Esophagus (tissue), 2 donors: ENCODE measurements around the gene ATR. TPM values are rescaled to one million over a fixed set of nuclear protein-coding genes. Genes with fewer than 3 reads are reported as not detected.
"Not testable (repeated sequence)": the region's sequence is repeated elsewhere in the genome, so short reads cannot be mapped to it uniquely, and the experiment has no call there.

Experiments
- H3K27ac ChIP-seq, 2 donors: one replicate each; pipeline ENCODE4 v1.5.1; 2013; ENCODE audit warnings: low read depth in 2 of 2, mild to moderate bottlenecking in 2 of 2, inconsistent platforms in 1 of 2, low read length in 1 of 2, moderate library complexity in 1 of 2
- H3K27me3 ChIP-seq, 2 donors: one replicate each; pipeline ENCODE4 v1.6.1; 2013; ENCODE audit warnings: low read length in 2 of 2, control low read depth in 1 of 2, mild to moderate bottlenecking in 1 of 2; ENCODE audit not compliant: insufficient read depth in 2 of 2, control insufficient read depth in 1 of 2
- H3K36me3 ChIP-seq, 2 donors: one replicate each; pipeline ENCODE4 v1.6.1; 2013; ENCODE audit warnings: low read length in 1 of 2; ENCODE audit not compliant: control insufficient read depth in 2 of 2, insufficient read depth in 2 of 2
- H3K4me1 ChIP-seq, 2 donors: one replicate each; pipeline ENCODE4 v1.6.1; 2013; ENCODE audit warnings: low read length in 1 of 2; ENCODE audit not compliant: control insufficient read depth in 2 of 2, insufficient read depth in 2 of 2
- H3K4me3 ChIP-seq, 2 donors: one replicate each; pipeline ENCODE4 v1.5.1; 2013; ENCODE audit warnings: low read length in 2 of 2, mild to moderate bottlenecking in 2 of 2, low read depth in 1 of 2, moderate library complexity in 1 of 2
- H3K9me3 ChIP-seq, 2 donors: one replicate each; pipeline ENCODE4 v1.6.1; 2013; ENCODE audit warnings: mild to moderate bottlenecking in 2 of 2, low read depth in 1 of 2, low read length in 1 of 2, moderate library complexity in 1 of 2; ENCODE audit not compliant: control insufficient read depth in 2 of 2, insufficient read depth in 1 of 2
- WGBS, 2 donors: extraction: QIAGEN DNeasy Blood & Tissue Kit; methylation state at CpG; one replicate each; pipeline ENCODE4 v1.1.7; 2013; 5-methylcytosine and 5-hydroxymethylcytosine counted together
- polyA plus RNA-seq, 2 donors: library from polyadenylated mRNA; stranded (reverse); fragments of 200-250 nt; gene quantifications; one replicate each; pipeline ENCODE4 v1.2.3, GENCODE V29; 2013
- donor health status: healthy with polysubstance abuse.
- donor health status: Bipolar disorder and iron deficiency.

Gene ATR
- polyA plus RNA-seq, 2 donors, result 6.3 to 14.5 TPM

DNA sequence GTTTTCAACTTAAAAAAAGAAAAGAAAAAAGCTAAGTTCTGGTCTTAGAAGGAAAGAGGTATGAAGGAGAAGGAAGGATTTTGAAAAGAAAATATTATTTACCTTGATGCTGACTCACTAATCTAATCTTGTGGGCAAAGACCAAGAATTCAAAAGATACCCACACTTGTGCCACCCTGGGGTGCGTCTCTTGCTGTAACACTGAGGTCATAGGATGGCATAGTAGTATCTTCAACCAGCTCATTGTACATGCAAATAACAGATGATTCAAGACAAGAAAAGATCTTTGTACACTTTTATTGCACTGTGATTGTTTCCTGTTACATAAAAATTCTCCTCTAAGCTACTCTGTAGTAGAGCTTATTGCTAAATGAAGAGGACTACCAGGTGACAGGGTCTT lies 35.0 kb upstream of the ATR start:
- Histone ChIP-seq H3K9me3 (no peaks in the 10 kb centered on the region), H3K4me3 (no peak overlapping the region), H3K4me1 (no peaks in the 10 kb centered on the region), H3K36me3 (no peaks in the 10 kb centered on the region), H3K27ac (no peak overlapping the region), H3K27me3 (no peaks in the 10 kb centered on the region)
- WGBS, 2 donors, result 68 to 73% methylated on average over 1 of the region's 1 CpG

- no peaks in the 10 kb centered on the region for H3K9me3 ChIP-seq
- WGBS, 2 donors, result 92 to 99% methylated on average over 1 of the region's 1 CpG
Measured at GRCh38 chr3:142611206-142611605, 32.7 kb upstream of the ATR start.

DNA sequence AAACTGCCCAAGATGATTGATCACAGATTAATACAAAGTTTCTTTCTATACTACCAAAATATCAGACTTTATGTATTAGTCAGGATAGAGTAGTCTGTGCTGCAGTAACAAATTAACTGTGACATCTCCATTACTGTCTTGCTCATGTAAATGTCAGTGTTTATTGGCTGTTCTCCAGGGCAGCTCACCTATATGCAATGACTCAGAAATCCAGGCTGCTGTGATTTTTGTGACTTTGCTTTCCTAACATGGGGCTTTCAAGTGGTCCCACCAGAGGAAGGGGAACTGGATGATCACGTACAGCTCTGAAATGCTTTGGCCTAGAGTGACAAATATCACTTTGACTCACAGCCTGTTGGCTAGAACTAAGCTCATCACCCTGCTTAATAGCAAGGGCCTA lies 30.6 kb upstream of the ATR start:
- no peak overlapping the region for H3K27ac ChIP-seq
- no peaks in the 10 kb centered on the region for H3K4me1 ChIP-seq
- H3K36me3 ChIP-seq, result no peaks in the 10 kb centered on the region
- no peak overlapping the region for H3K4me3 ChIP-seq
- H3K9me3 ChIP-seq, result no peaks in the 10 kb centered on the region
- H3K27me3 ChIP-seq, result no peaks in the 10 kb centered on the region
- WGBS, 2 donors, result 76 to 97% methylated on average over 1 of the region's 1 CpG

More at GRCh38 chr3:142611206-142611605, 32.7 kb upstream of the ATR start:
- Histone ChIP-seq H3K27me3 (no peaks in the 10 kb centered on the region), H3K4me1 (no peaks in the 10 kb centered on the region), H3K27ac (no peak overlapping the region), H3K36me3 (no peaks in the 10 kb centered on the region), H3K4me3 (no peak overlapping the region)

DNA sequence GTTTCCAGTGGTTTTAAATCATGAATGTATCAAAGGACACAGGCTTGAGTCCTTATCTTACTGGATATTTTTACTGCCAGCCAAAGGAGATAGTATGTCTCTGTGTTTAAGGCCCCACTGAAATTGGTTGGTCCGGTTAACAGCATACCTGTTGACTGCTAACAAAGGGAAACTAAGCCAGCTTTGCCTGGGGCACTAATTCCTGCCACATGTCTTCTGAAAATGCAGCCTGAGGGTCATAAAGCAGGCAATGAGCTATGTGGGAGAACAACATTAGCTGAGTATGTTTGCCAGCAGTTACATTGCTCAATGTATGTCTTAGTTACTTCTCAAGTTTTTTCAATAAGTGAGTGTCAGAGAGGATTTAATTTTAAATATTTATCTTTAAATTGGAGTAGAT lies 30.1 kb upstream of the ATR start:
- Histone ChIP-seq H3K27ac (no peak overlapping the region), H3K9me3 (no peaks in the 10 kb centered on the region), H3K4me1 (no peaks in the 10 kb centered on the region), H3K36me3 (no peaks in the 10 kb centered on the region), H3K4me3 (no peak overlapping the region), H3K27me3 (no peaks in the 10 kb centered on the region)
- WGBS, 2 donors, result 70 to 74% methylated on average over 1 of the region's 1 CpG

DNA sequence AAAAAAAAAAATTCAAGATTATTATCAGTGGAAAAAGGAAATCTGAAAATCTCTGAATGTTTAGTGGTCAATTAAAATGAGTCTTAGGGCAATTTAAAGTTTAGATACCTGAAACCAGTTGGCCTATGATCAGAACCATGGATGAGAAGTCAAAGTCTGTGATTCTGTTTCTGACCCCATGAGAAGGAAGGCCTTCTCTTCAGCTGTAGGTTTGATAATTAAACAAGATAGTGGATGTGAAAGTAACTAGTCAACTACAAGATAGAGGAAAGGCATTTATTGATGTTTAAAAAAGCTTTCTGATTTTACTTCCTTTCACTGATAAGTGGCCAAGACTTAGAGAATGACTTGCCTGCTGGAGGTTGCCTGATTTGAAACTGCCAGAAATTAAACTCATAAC lies 26.4 kb upstream of the ATR start:
- H3K4me3 ChIP-seq, result no peak overlapping the region
- no peaks in the 10 kb centered on the region for H3K4me1 ChIP-seq
- H3K27ac ChIP-seq, result no peak overlapping the region

DNA sequence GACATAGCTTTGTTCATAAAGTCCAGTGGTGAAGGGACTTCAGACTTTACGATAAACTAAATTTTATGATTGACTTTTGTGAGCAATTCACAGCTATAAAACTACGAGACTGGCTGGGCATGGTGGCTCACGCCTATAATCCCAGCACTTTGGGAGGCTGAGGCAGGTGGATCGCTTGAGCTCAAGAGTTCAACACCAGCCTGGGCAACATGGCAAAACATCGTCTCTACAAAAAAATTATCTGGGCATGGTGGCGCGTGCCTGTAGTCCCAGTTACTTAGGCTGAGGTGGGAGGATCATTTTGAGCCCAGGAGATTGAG lies 24.8 kb upstream of the ATR start:
- not testable (repeated sequence) for H3K4me3 ChIP-seq, H3K9me3 ChIP-seq, H3K27me3 ChIP-seq, H3K36me3 ChIP-seq, H3K4me1 ChIP-seq, H3K27ac ChIP-seq
- 83 to 94% methylated on average over 7 of the region's 7 CpGs for WGBS, 2 donors

More for the DNA sequence above, 26.4 kb upstream of the ATR start:
- H3K9me3 ChIP-seq, result no peaks in the 10 kb centered on the region
- H3K36me3 ChIP-seq, result no peaks in the 10 kb centered on the region
- no peaks in the 10 kb centered on the region for H3K27me3 ChIP-seq

DNA sequence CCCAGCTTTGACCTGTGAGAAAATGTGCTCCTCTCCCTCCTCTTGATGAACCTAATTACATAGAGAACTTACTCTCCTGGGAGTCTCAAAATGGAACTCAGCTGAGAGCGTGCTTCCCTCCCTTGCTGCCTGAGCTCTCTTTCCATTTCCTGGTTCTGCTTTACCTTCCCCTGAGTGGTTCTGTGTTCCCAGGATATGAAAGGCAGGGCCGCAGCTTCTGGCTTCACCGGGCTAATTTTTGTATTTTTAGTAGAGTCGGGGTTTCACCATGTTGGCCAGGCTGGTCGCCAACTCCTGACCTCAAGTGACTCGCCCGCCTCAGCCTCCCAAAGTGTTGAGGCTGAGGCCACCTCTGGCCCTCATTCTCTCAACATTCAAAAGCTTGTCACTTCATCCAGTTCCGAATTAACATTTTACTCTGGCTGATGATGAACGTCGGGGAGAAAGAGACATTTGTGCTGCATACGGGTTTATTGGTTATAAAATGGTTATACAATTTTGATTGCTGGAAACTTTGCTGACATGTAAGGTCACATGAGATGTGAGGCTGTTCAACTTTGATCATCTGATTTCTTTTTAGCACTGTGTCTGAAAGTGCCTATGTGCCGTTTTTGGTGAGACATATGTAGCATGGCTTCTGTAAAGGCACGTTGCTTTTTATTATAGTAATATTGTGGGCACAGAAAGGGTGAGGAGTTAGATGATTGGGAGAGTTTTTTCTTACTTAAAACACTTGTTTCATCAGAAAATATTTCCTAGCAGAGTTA lies 24.3 kb upstream of the ATR start:
- WGBS, 2 donors, result 87 to 92% methylated on average over 13 of the region's 13 CpGs
- Histone ChIP-seq H3K9me3 (no peaks in the 10 kb centered on the region), H3K36me3 (no peaks in the 10 kb centered on the region), H3K27me3 (no peaks in the 10 kb centered on the region), H3K4me1 (peaks cover 0 to under 1% of the 10 kb centered on the region in 2 donors), H3K27ac (no peak overlapping the region), H3K4me3 (no peak overlapping the region)

- no peaks in the 10 kb centered on the region for H3K9me3 ChIP-seq
- H3K27ac ChIP-seq, result no peak overlapping the region
- no peaks in the 10 kb centered on the region for H3K36me3 ChIP-seq
- H3K4me3 ChIP-seq, result no peak overlapping the region
- no peaks in the 10 kb centered on the region for H3K27me3 ChIP-seq
- H3K4me1 ChIP-seq, result peaks cover 0 to 2% of the 10 kb centered on the region in 2 donors
- WGBS, 2 donors, result 84 to 91% methylated on average over 4 of the region's 4 CpGs
Measured at GRCh38 chr3:142601713-142602112, 23.2 kb upstream of the ATR start.

DNA sequence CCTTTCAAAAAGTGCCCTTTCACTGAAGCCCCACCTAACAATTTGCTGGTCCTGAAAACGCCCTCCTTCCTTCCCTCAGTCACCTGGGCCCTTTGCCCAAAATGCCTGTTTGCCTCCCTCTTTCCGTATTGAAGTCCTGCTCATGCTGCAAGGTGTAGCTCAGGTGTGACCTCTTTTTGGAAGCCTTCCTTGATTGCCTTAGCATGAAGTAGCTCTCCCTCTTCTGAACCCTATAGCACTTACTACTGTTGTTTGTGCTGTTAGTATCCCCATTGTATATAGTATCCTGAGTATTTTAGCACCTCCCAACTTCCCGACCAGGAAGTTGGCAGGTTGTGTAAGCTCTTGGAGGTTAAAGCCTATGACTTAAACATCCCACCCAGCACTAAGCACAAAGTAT lies 19.4 kb upstream of the ATR start:
- peaks cover 0 to 2% of the 10 kb centered on the region in 2 donors for H3K4me1 ChIP-seq
- no peaks in the 10 kb centered on the region for H3K36me3 ChIP-seq
- no peaks in the 10 kb centered on the region for H3K27me3 ChIP-seq
- WGBS, 2 donors, result 33 to 47% methylated on average over 3 of the region's 3 CpGs
- no peak overlapping the region for H3K27ac ChIP-seq
- no peaks in the 10 kb centered on the region for H3K9me3 ChIP-seq
- H3K4me3 ChIP-seq, result no peak overlapping the region

- 12 to 14% methylated on average over 5 of the region's 5 CpGs for WGBS, 2 donors
- peak overlapping the region; percentile 26 to 44 for H3K27ac ChIP-seq
- no peaks in the 10 kb centered on the region for H3K36me3 ChIP-seq
Measured at GRCh38 chr3:142596726-142597088, 18.2 kb upstream of the ATR start.

More at GRCh38 chr3:142596726-142597088, 18.2 kb upstream of the ATR start:
- Histone ChIP-seq H3K9me3 (no peaks in the 10 kb centered on the region), H3K4me3 (peak overlapping the region; percentile 73 to 81), H3K27me3 (no peaks in the 10 kb centered on the region), H3K4me1 (peaks cover 0 to 2% of the 10 kb centered on the region in 2 donors)
